HepG2 (cell line): ENCODE measurements around the gene NCOA5. TPM values are rescaled to one million over a fixed set of nuclear protein-coding genes. Genes with fewer than 3 reads are reported as not detected.

Experiments
- FOXJ3 ChIP-seq: sonication (generic); formaldehyde crosslinking; IDR thresholded peaks from 2 replicates; pipeline ENCODE4 v1.4.0; 2020; ENCODE audit warnings: missing genetic modification reagents, mild to moderate bottlenecking, borderline replicate concordance
- JUN ChIP-seq: sonication (generic); formaldehyde crosslinking; IDR thresholded peaks from 2 replicates; pipeline ENCODE4 v1.4.0; 2020; ENCODE audit warnings: mild to moderate bottlenecking, missing genetic modification reagents
- KAT2B ChIP-seq: fragments of 150-350 bp; IDR thresholded peaks from 2 replicates; pipeline ENCODE4 v1.6.1; 2014; ENCODE audit warnings: low read depth, low read length, borderline replicate concordance
- KDM5A ChIP-seq: fragments of 200-600 bp; sonication (generic); IDR thresholded peaks from 2 replicates; pipeline ENCODE4 v1.7.0; 2018; ENCODE audit warnings: antibody characterized with exemption, mild to moderate bottlenecking, low read length, borderline replicate concordance
- MATR3 ChIP-seq: sonication (generic); formaldehyde crosslinking; IDR thresholded peaks from 2 replicates; pipeline ENCODE4 v1.4.0; 2020; ENCODE audit warnings: missing genetic modification reagents
- RBAK ChIP-seq: sonication (generic); formaldehyde crosslinking; IDR thresholded peaks from 2 replicates; pipeline ENCODE4 v1.5.1; 2020; ENCODE audit warnings: mild to moderate bottlenecking, missing genetic modification reagents
- RBM22 ChIP-seq: fragments of 200-400 bp; formaldehyde crosslinking; optimal IDR thresholded peaks from 2 replicates; pipeline ENCODE3; 2017; ENCODE audit warnings: mild to moderate bottlenecking, low read length, moderate library complexity
- RELA ChIP-seq: sonication (generic); formaldehyde crosslinking; IDR thresholded peaks from 2 replicates; pipeline ENCODE4 v1.4.0; 2020; ENCODE audit warnings: missing genetic modification reagents
- SOX13 ChIP-seq, 3 experiments: fragments of 450-650 bp in 1 of 3; sonication (generic) in 1 of 3; formaldehyde crosslinking in 1 of 3; IDR thresholded peaks in 2 of 3; conservative IDR thresholded peaks in 1 of 3; 2 replicates each; pipeline versions ENCODE4 v1.5.0 to v1.6.1; 2016 to 2020; ENCODE audit warnings: antibody characterized with exemption in 1 of 3, mild to moderate bottlenecking in 1 of 3, missing compliant biosample characterization in 1 of 3, missing genetic modification reagents in 1 of 3, moderate library complexity in 1 of 3
- STAT5B ChIP-seq: sonication (generic); formaldehyde crosslinking; IDR thresholded peaks from 2 replicates; pipeline ENCODE4 v1.4.0; 2020; ENCODE audit warnings: missing genetic modification reagents
- YEATS2 ChIP-seq: sonication (generic); formaldehyde crosslinking; IDR thresholded peaks from 2 replicates; pipeline ENCODE4 v1.4.0; 2020; ENCODE audit warnings: missing genetic modification reagents, borderline replicate concordance
- ZFP1 ChIP-seq: IDR thresholded peaks from 2 replicates; pipeline ENCODE4 v1.6.1; 2016
- ZNF224 ChIP-seq: sonication (generic); formaldehyde crosslinking; IDR thresholded peaks from 2 replicates; pipeline ENCODE4 v1.5.0; 2020; ENCODE audit warnings: mild to moderate bottlenecking, missing genetic modification reagents
- ZNF3 ChIP-seq: IDR thresholded peaks from 2 replicates; pipeline ENCODE4 v1.7.0; 2017; ENCODE audit warnings: inconsistent platforms
- ZNF33A ChIP-seq: sonication (generic); formaldehyde crosslinking; IDR thresholded peaks from 2 replicates; pipeline ENCODE4 v1.5.1; 2020; ENCODE audit warnings: missing genetic modification reagents, mild to moderate bottlenecking, moderate library complexity, borderline replicate concordance
- ZNF33B ChIP-seq: sonication (generic); formaldehyde crosslinking; IDR thresholded peaks from 2 replicates; pipeline ENCODE4 v1.5.1; 2020; ENCODE audit warnings: mild to moderate bottlenecking, missing genetic modification reagents
- ZNF605 ChIP-seq: sonication (generic); formaldehyde crosslinking; IDR thresholded peaks from 2 replicates; pipeline ENCODE4 v1.8.0; 2022; ENCODE audit warnings: mild to moderate bottlenecking, missing genetic modification reagents
- ZNF75D ChIP-seq: sonication (generic); formaldehyde crosslinking; IDR thresholded peaks from 2 replicates; pipeline ENCODE4 v1.8.1; 2023; ENCODE audit warnings: missing genetic modification reagents, mild to moderate bottlenecking, borderline replicate concordance
- ZNF781 ChIP-seq: sonication (generic); formaldehyde crosslinking; IDR thresholded peaks from 2 replicates; pipeline ENCODE4 v1.5.1; 2020; ENCODE audit warnings: borderline replicate concordance, mild to moderate bottlenecking, missing genetic modification reagents; ENCODE audit errors: not compliant biosample characterization
- ZSCAN21 ChIP-seq: sonication (generic); formaldehyde crosslinking; IDR thresholded peaks from 2 replicates; pipeline ENCODE4 v1.8.0; 2022; ENCODE audit warnings: mild to moderate bottlenecking, missing genetic modification reagents, moderate library complexity, borderline replicate concordance
- polyA plus RNA-seq, 8 experiments: library from polyadenylated mRNA; depleted of rRNA in 3 of 8; stranded (reverse) in 7 of 8; unstranded in 1 of 8; fragments of >200 nt; fragmentation: Illumina TruSeq in 4 of 8; extraction: Trizol in 4 of 8; gene quantifications; 2 replicates each; pipeline versions ENCODE4 v1.2.1 to v1.2.3, GENCODE V29; 2011 to 2016; ENCODE audit warnings: low read depth in 4 of 8, missing spikeins in 1 of 8, mixed read lengths in 1 of 8; ENCODE audit not compliant: insufficient read depth in 1 of 8
- total RNA-seq, 5 experiments: library from RNA; depleted of rRNA; stranded (reverse); fragments of >200 nt; fragmentation: Illumina TruSeq; extraction: Trizol; gene quantifications; 2 replicates each; pipeline ENCODE4 v1.2.3, GENCODE V29; 2016; ENCODE audit warnings: low read depth in 1 of 5
- TF ChIP-seq, protein P1 (sequence below): sonication (generic); formaldehyde crosslinking; IDR thresholded peaks from 2 replicates; pipeline ENCODE4 v1.9.0; 2021; ENCODE audit warnings: missing genetic modification reagents, borderline replicate concordance
- TF ChIP-seq, protein P2 (sequence below): IDR thresholded peaks from 2 replicates; pipeline ENCODE4 v1.6.1; 2016; ENCODE audit warnings: missing biosample characterization, missing genetic modification reagents, low read depth
- TF ChIP-seq, protein P3 (sequence below): sonication (generic); formaldehyde crosslinking; IDR thresholded peaks from 2 replicates; pipeline ENCODE4 v1.5.1; 2020; ENCODE audit warnings: missing genetic modification reagents, mild to moderate bottlenecking, borderline replicate concordance
- TF ChIP-seq, protein P4 (sequence below): sonication (generic); formaldehyde crosslinking; IDR thresholded peaks from 2 replicates; pipeline ENCODE4 v1.4.0; 2020; ENCODE audit warnings: missing genetic modification reagents

The NCOA5 gene
- total and polyA plus RNA-seq, 2 of the 13 experiments (the other 11 are each of a cell fraction or from before 2014, with no cell fraction given), result 16.5 to 28.4 TPM

DNA sequence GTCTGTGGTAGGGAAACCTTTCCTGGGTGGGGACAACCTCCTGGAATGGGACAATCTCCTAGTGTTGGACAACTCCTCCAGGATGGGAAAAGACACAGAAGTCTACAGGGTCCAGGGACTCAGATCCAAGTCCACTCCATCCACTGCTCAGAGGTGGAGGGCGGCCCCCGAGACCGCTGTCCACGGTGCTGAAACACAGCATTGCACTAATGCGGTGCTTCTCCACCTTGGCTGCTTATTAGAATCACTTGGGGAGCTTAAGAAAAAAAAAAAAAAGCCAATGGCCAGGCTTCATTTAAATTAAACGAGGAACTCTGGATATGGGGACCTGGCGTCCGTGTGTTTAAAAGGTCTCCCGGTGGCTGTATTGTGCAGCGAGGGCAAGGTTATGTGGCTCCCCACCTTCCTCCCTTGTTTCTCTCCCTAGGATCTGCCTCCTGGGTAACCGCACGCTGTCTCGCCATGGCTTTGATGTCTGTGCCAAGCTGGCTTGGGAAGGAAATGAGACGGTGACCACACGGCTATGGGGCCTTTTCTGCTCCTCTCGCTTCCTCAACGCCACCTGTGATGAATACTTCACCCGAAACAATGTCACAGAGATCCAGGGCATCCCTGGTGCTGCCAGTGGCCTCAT, 48.7 kb downstream of the NCOA5 start (continued):
- TF ChIP-seq, protein P1, sequence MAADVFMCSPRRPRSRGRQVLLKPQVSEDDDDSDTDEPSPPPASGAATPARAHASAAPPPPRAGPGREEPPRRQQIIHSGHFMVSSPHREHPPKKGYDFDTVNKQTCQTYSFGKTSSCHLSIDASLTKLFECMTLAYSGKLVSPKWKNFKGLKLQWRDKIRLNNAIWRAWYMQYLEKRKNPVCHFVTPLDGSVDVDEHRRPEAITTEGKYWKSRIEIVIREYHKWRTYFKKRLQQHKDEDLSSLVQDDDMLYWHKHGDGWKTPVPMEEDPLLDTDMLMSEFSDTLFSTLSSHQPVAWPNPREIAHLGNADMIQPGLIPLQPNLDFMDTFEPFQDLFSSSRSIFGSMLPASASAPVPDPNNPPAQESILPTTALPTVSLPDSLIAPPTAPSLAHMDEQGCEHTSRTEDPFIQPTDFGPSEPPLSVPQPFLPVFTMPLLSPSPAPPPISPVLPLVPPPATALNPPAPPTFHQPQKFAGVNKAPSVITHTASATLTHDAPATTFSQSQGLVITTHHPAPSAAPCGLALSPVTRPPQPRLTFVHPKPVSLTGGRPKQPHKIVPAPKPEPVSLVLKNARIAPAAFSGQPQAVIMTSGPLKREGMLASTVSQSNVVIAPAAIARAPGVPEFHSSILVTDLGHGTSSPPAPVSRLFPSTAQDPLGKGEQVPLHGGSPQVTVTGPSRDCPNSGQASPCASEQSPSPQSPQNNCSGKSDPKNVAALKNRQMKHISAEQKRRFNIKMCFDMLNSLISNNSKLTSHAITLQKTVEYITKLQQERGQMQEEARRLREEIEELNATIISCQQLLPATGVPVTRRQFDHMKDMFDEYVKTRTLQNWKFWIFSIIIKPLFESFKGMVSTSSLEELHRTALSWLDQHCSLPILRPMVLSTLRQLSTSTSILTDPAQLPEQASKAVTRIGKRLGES, result peak; percentile 95
- TF ChIP-seq ZNF781 (CRISPR knock-in tag) (peak; percentile 93), YEATS2 (peak; percentile 69; the same call in 1 of the 2 replicates), ZNF3 (CRISPR knock-in tag) (no peak), RELA (CRISPR knock-in tag) (no peak), RBM22 (no peak), RBAK (CRISPR knock-in tag) (no peak), MATR3 (CRISPR knock-in tag) (no peak), SOX13 (IDR thresholded peaks at IDR 0.05) (no peak), SOX13 (CRISPR knock-in tag; conservative IDR thresholded peaks at IDR 0.05 in 1 of 2, IDR thresholded peaks at IDR 0.05 in 1 of 2) (peak in 1 of 2 experiments; percentile 68; a peak in 2 of 4 replicates), KDM5A (no peak), FOXJ3 (CRISPR knock-in tag) (no peak), STAT5B (peak; percentile 98), ZNF33B (CRISPR knock-in tag) (peak; percentile 74; the same call in 1 of the 2 replicates), ZNF33A (no peak), ZSCAN21 (CRISPR knock-in tag) (peak; percentile 86), ZNF75D (CRISPR knock-in tag) (0 out of 2 replicates have a peak, but pooled peaks have one; percentile 67), JUN (CRISPR knock-in tag) (no peak), KAT2B (no peak), ZNF224 (CRISPR knock-in tag) (no peak), ZFP1 (CRISPR knock-in tag) (peak; percentile 86; the same call in 1 of the 2 replicates), ZNF605 (peak; percentile 97)
- TF ChIP-seq, protein P2, sequence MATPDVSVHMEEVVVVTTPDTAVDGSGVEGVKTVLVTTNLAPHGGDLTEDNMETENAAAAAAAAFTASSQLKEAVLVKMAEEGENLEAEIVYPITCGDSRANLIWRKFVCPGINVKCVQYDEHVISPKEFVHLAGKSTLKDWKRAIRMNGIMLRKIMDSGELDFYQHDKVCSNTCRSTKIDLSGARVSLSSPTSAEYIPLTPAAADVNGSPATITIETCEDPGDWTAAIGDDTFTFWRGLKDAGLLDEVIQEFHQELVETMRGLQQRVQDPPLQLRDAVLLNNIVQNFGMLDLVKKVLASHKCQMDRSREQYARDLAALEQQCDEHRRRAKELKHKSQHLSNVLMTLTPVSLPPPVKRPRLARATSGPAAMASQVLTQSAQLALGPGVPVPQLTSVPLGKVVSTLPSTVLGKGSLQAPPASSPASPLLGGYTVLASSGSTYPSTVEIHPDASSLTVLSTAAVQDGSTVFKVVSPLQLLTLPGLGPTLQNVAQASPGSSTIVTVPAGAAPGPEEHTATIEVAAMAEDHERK (CRISPR knock-in tag), result no peak
- TF ChIP-seq, protein P3, sequence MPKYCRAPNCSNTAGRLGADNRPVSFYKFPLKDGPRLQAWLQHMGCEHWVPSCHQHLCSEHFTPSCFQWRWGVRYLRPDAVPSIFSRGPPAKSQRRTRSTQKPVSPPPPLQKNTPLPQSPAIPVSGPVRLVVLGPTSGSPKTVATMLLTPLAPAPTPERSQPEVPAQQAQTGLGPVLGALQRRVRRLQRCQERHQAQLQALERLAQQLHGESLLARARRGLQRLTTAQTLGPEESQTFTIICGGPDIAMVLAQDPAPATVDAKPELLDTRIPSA, result no peak
- TF ChIP-seq, protein P4, sequence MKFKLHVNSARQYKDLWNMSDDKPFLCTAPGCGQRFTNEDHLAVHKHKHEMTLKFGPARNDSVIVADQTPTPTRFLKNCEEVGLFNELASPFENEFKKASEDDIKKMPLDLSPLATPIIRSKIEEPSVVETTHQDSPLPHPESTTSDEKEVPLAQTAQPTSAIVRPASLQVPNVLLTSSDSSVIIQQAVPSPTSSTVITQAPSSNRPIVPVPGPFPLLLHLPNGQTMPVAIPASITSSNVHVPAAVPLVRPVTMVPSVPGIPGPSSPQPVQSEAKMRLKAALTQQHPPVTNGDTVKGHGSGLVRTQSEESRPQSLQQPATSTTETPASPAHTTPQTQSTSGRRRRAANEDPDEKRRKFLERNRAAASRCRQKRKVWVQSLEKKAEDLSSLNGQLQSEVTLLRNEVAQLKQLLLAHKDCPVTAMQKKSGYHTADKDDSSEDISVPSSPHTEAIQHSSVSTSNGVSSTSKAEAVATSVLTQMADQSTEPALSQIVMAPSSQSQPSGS (CRISPR knock-in tag), result peak; percentile 87; the same call in 1 of the 2 replicates
